H1 (cell line): ENCODE measurements around the gene ATP1A1. TPM values are rescaled to one million over a fixed set of nuclear protein-coding genes. Genes with fewer than 3 reads are reported as not detected.

Experiments used
- CTCF ChIA-PET: fragments of 300-600 bp; sonication (Branson Sonifier 250); formaldehyde crosslinking; loops from one replicate; lab custom pipeline; 2021; ENCODE audit not compliant: partially characterized antibody; lab: Charles Lee
- POLR2A ChIA-PET: fragments of 300-600 bp; sonication (Branson Sonifier 250); formaldehyde crosslinking; loops from one replicate; lab custom pipeline; 2021; ENCODE audit warnings: inconsistent platforms; ENCODE audit not compliant: partially characterized antibody; lab: Charles Lee
- DNase-seq, 2 experiments: peaks; one replicate each; pipeline versions ENCODE4 v3.0.0 to v3.0.0-alpha.2; 2010 to 2022; ENCODE audit warnings: low spot score in 2 of 2, low read depth in 1 of 2, mixed read lengths in 1 of 2
- FAIRE-seq: peaks from 2 replicates; lab custom pipeline; 2011; peaks lifted over from hg19 to GRCh38; lab: Jason Lieb, UNC
- H2AFZ ChIP-seq: 2 replicates; pipeline ENCODE4 v1.8.1; 2012; ENCODE audit warnings: low read length, inconsistent platforms
- H2AK5ac ChIP-seq: 2 replicates; pipeline ENCODE4 v1.6.1; 2013; ENCODE audit warnings: low read depth, low read length
- H2BK120ac ChIP-seq: replicated peaks from 2 replicates; pipeline ENCODE3; 2013; ENCODE audit warnings: low read depth, low read length, inconsistent platforms
- H2BK12ac ChIP-seq: 2 replicates; pipeline ENCODE4 v1.6.1; 2013; ENCODE audit warnings: low read depth, low read length
- H2BK15ac ChIP-seq: 2 replicates; pipeline ENCODE4 v1.6.1; 2013; ENCODE audit warnings: low read length
- H2BK20ac ChIP-seq: 2 replicates; pipeline ENCODE4 v1.6.1; 2013; ENCODE audit warnings: low read length
- H2BK5ac ChIP-seq: 2 replicates; pipeline ENCODE4 v1.6.1; 2013; ENCODE audit warnings: low read depth, low read length
- H3K14ac ChIP-seq: 2 replicates; pipeline ENCODE4 v1.6.1; 2013; ENCODE audit warnings: inconsistent platforms; ENCODE audit not compliant: insufficient read length
- H3K18ac ChIP-seq: 2 replicates; pipeline ENCODE4 v1.6.1; 2013; ENCODE audit warnings: low read length; ENCODE audit errors: extremely low read depth
- H3K23ac ChIP-seq: 2 replicates; pipeline ENCODE4 v1.6.1; 2013; ENCODE audit warnings: inconsistent platforms; ENCODE audit not compliant: insufficient read length
- H3K23me2 ChIP-seq: 2 replicates; pipeline ENCODE4 v1.6.1; 2013; ENCODE audit warnings: low read depth, low read length
- H3K27ac ChIP-seq: 2 replicates; pipeline ENCODE4 v1.6.1; 2011; ENCODE audit warnings: low read depth, low read length, inconsistent platforms
- H3K27me3 ChIP-seq, 4 experiments: replicated peaks in 1 of 4; 1 replicate in 1 of 4; 2 replicates in 3 of 4; pipeline versions ENCODE4 v1.6.1 to v1.8.1; 2011 to 2013; ENCODE audit warnings: low read length in 3 of 4, mild to moderate bottlenecking in 3 of 4, inconsistent platforms in 2 of 4, mixed read lengths in 2 of 4, moderate library complexity in 1 of 4; ENCODE audit not compliant: control insufficient read depth in 3 of 4, insufficient read depth in 3 of 4; ENCODE audit errors: extremely low read depth in 1 of 4
- H3K36me3 ChIP-seq, 4 experiments: 2 replicates each; pipeline versions ENCODE4 v1.6.1 to v1.8.1; 2011 to 2013; ENCODE audit warnings: mild to moderate bottlenecking in 4 of 4, low read length in 3 of 4, moderate library complexity in 2 of 4, control low read depth in 1 of 4, inconsistent platforms in 1 of 4; ENCODE audit not compliant: insufficient read depth in 4 of 4, control insufficient read depth in 2 of 4
- H3K4ac ChIP-seq: replicated peaks from 2 replicates; pipeline ENCODE3; 2013; ENCODE audit warnings: low read length, low read depth, mixed read lengths, inconsistent platforms; ENCODE audit not compliant: insufficient read length
- H3K4me1 ChIP-seq, 4 experiments: replicated peaks in 1 of 4; 1 replicate in 1 of 4; 2 replicates in 3 of 4; pipeline versions ENCODE4 v1.6.1 to v1.8.1; 2011 to 2013; ENCODE audit warnings: low read length in 3 of 4, inconsistent platforms in 2 of 4, mixed read lengths in 1 of 4; ENCODE audit not compliant: insufficient read depth in 4 of 4, control insufficient read depth in 3 of 4
- H3K4me2 ChIP-seq, 2 experiments: 2 replicates each; pipeline versions ENCODE4 v1.6.1 to v1.8.1; 2011 to 2013; ENCODE audit warnings: low read depth in 2 of 2, low read length in 2 of 2, control low read depth in 1 of 2, inconsistent platforms in 1 of 2, mild to moderate bottlenecking in 1 of 2; ENCODE audit not compliant: insufficient read depth in 1 of 2
- H3K4me3 ChIP-seq, 4 experiments: fragments of 200-600, 300-600 bp in 1 of 4; sonication (generic), shearing (Covaris generic), sonication (Bioruptor Twin) in 1 of 4; 2 replicates each; pipeline versions ENCODE4 v1.5.1 to v1.8.1; 2011 to 2016; ENCODE audit warnings: low read length in 4 of 4, low read depth in 3 of 4, control low read depth in 2 of 4, inconsistent platforms in 2 of 4, mild to moderate bottlenecking in 2 of 4, mixed read lengths in 1 of 4, moderate library complexity in 1 of 4; ENCODE audit not compliant: insufficient read depth in 2 of 4; ENCODE audit errors: extremely low read depth in 1 of 4
- H3K56ac ChIP-seq: replicated peaks from 2 replicates; pipeline ENCODE3; 2013; ENCODE audit warnings: low read depth, mild to moderate bottlenecking, mixed read lengths, low read length, inconsistent platforms; ENCODE audit not compliant: insufficient read length
- H3K79me1 ChIP-seq: 2 replicates; pipeline ENCODE4 v1.6.1; 2013; ENCODE audit warnings: low read depth, low read length, control low read depth
- H3K79me2 ChIP-seq, 2 experiments: 2 replicates each; pipeline versions ENCODE4 v1.6.1 to v1.8.1; 2012 to 2013; ENCODE audit warnings: low read length in 2 of 2, mild to moderate bottlenecking in 2 of 2, inconsistent platforms in 1 of 2; ENCODE audit not compliant: insufficient read depth in 2 of 2, control insufficient read depth in 1 of 2
- H3K9ac ChIP-seq, 4 experiments: replicated peaks in 1 of 4; 1 replicate in 1 of 4; 2 replicates in 3 of 4; pipeline versions ENCODE4 v1.6.1 to v1.8.1; 2011 to 2013; ENCODE audit warnings: low read depth in 3 of 4, low read length in 3 of 4, control low read depth in 2 of 4, mild to moderate bottlenecking in 2 of 4, moderate library complexity in 2 of 4, inconsistent platforms in 1 of 4; ENCODE audit errors: extremely low read depth in 1 of 4
- H3K9me3 ChIP-seq, 2 experiments: 2 replicates each; pipeline versions ENCODE4 v1.6.1 to v1.8.1; 2012 to 2013; ENCODE audit warnings: mild to moderate bottlenecking in 2 of 2, moderate library complexity in 2 of 2, control low read depth in 1 of 2, inconsistent platforms in 1 of 2, low read depth in 1 of 2, low read length in 1 of 2, mixed read lengths in 1 of 2; ENCODE audit not compliant: insufficient read depth in 2 of 2
- H4K20me1 ChIP-seq, 2 experiments: replicated peaks in 1 of 2; 2 replicates each; pipeline versions ENCODE3 to v1.8.1; 2011 to 2013; ENCODE audit warnings: inconsistent platforms in 2 of 2, low read length in 2 of 2, mild to moderate bottlenecking in 1 of 2; ENCODE audit not compliant: insufficient read depth in 2 of 2, control insufficient read depth in 1 of 2
- H4K5ac ChIP-seq: 2 replicates; pipeline ENCODE4 v1.6.1; 2013; ENCODE audit warnings: low read length, low read depth, mixed read lengths, inconsistent platforms; ENCODE audit not compliant: insufficient read length
- H4K8ac ChIP-seq: 2 replicates; pipeline ENCODE4 v1.8.0; 2013; ENCODE audit warnings: mild to moderate bottlenecking, moderate library complexity, low read length, inconsistent platforms; ENCODE audit not compliant: insufficient read depth; ENCODE audit errors: extremely low read depth
- H4K91ac ChIP-seq: replicated peaks from 2 replicates; pipeline ENCODE3; 2013; ENCODE audit warnings: low read length, mixed read lengths, inconsistent platforms; ENCODE audit not compliant: insufficient read length
- ASH2L ChIP-seq: fragments of 200-600, 300-600 bp; sonication (generic); IDR thresholded peaks from one replicate; pipeline ENCODE4 v1.7.1; 2017; ENCODE audit warnings: low read length
- CBX8 ChIP-seq: fragments of 300-800, 300-1000 bp; sonication (generic); IDR thresholded peaks from 2 replicates; pipeline ENCODE4 v1.7.1; 2016; ENCODE audit warnings: low read depth, low read length, borderline replicate concordance
- CHD1 ChIP-seq: IDR thresholded peaks from 2 replicates; pipeline ENCODE4 v1.6.1; 2012; ENCODE audit warnings: low read depth, low read length, improper control_type of control experiment
- CTBP2 ChIP-seq: IDR thresholded peaks from 2 replicates; pipeline ENCODE4 v1.7.0; 2011; ENCODE audit warnings: borderline replicate concordance, mild to moderate bottlenecking, moderate library complexity, mixed read lengths, low read length; ENCODE audit not compliant: insufficient read depth, insufficient read length
- NRF1 ChIP-seq: IDR thresholded peaks from 2 replicates; pipeline ENCODE4 v1.6.1; 2011; ENCODE audit warnings: mild to moderate bottlenecking, low read depth, low read length, improper control_type of control experiment
- POU5F1 ChIP-seq: IDR thresholded peaks from 2 replicates; pipeline ENCODE4 v1.6.1; 2011; ENCODE audit warnings: low read depth, mild to moderate bottlenecking, low read length, moderate library complexity
- RXRA ChIP-seq: IDR thresholded peaks from 2 replicates; pipeline ENCODE4 v1.6.1; 2011; ENCODE audit warnings: low read depth, mild to moderate bottlenecking, low read length, moderate library complexity; ENCODE audit not compliant: insufficient read depth
- SAP30 ChIP-seq: fragments of 300-600 bp; sonication (generic); IDR thresholded peaks from 2 replicates; pipeline ENCODE4 v1.7.1; 2012; ENCODE audit warnings: low read length, moderate library complexity, mild to moderate bottlenecking, inconsistent platforms; ENCODE audit not compliant: insufficient read depth, insufficient replicate concordance
- SP1 ChIP-seq: IDR thresholded peaks from 2 replicates; pipeline ENCODE4 v1.6.1; 2011; ENCODE audit warnings: low read depth, low read length
- SRF ChIP-seq: IDR thresholded peaks from 2 replicates; pipeline ENCODE4 v1.6.1; 2011; ENCODE audit warnings: mild to moderate bottlenecking, low read depth, low read length, moderate library complexity
- TAF7 ChIP-seq: optimal IDR thresholded peaks from 2 replicates; pipeline ENCODE3; 2011; ENCODE audit warnings: low read depth, mild to moderate bottlenecking, inconsistent platforms, low read length, moderate library complexity, borderline replicate concordance
- TBP ChIP-seq: IDR thresholded peaks from 2 replicates; pipeline ENCODE4 v1.6.1; 2011; ENCODE audit warnings: low read depth, low read length, improper control_type of control experiment
- TCF12 ChIP-seq: IDR thresholded peaks from 2 replicates; pipeline ENCODE4 v1.6.1; 2011; ENCODE audit warnings: low read depth, mild to moderate bottlenecking, low read length
- TEAD4 ChIP-seq: IDR thresholded peaks from 2 replicates; pipeline ENCODE4 v1.6.1; 2012; ENCODE audit warnings: low read depth, low read length, inconsistent platforms, mixed read lengths
- WGBS, 2 experiments: shearing (Covaris generic) in 1 of 2; methylation state at CpG; one replicate each; pipeline versions ENCODE4 v1.1.6 to v1.1.7; 2013 to 2015; ENCODE audit warnings: low lambda C conversion rate in 2 of 2, mixed read lengths in 2 of 2, inconsistent platforms in 1 of 2, low coverage in 1 of 2, missing lambda C conversion rate in 1 of 2; ENCODE audit not compliant: insufficient replicate concordance in 2 of 2, insufficient coverage in 1 of 2, insufficient read length in 1 of 2; ENCODE audit errors: extremely low coverage in 1 of 2, missing lambda C conversion rate in 1 of 2; 5-methylcytosine and 5-hydroxymethylcytosine counted together
- polyA plus RNA-seq, 7 experiments: library from polyadenylated mRNA; depleted of rRNA in 3 of 7; stranded (reverse) in 5 of 7; unstranded in 2 of 7; fragments of >200 nt in 5 of 7; fragments of 200-250 nt in 2 of 7; gene quantifications; 1 replicate in 5 of 7; 2 replicates in 1 of 7; 4 replicates in 1 of 7; pipeline versions ENCODE4 v1.2.1 to v1.2.3, GENCODE V29; 2011 to 2013; ENCODE audit warnings: missing spikeins in 2 of 7, mixed read lengths in 2 of 7
- total RNA-seq: library from RNA; stranded (reverse); fragmentation: NEBNext Ultra II Directional; extraction: Animal tissue kit (Norgen Biotek cat#: 25700); gene quantifications from 2 replicates; pipeline ENCODE4 v1.2.1, GENCODE V29; 2021
- TF ChIP-seq, protein P1 (sequence below): IDR thresholded peaks from 2 replicates; pipeline ENCODE4 v1.6.1; 2011; ENCODE audit warnings: low read length, improper control_type of control experiment

ATP1A1 gene
- total and polyA plus RNA-seq, 2 of the 8 experiments (the other 6 are each of a cell fraction or from before 2014, with no cell fraction given): 222 to 325 TPM

DNA sequence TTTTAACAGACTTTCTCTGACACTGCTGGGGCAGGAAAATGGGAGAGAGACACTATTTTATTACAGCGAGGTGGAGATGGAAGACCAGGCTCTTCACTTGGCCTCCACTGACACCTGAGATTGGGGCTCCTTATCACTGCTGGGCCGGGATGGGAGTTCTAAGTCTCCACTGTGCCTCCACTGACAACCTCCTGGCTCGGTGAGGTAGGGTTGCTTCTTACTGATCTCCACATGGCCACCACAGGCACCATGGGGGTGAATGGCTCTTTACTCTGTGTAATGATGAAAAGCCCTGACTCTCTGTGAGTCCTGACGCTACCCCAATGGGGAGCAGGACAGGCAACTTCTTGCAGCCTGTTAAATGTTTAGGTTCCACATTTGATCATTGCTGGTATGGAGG, 67.7 kb downstream of the ATP1A1 start:
- H2AK5ac ChIP-seq: no peak overlapping the region
- DNase-seq: no peak
- H3K23ac ChIP-seq: no peak overlapping the region
- H2BK5ac ChIP-seq: no peak overlapping the region
- H3K4me2 ChIP-seq: no peak overlapping the region
- no peaks in the 10 kb centered on the region for H3K79me1 ChIP-seq
- no peak overlapping the region for H2BK120ac ChIP-seq
- H3K14ac ChIP-seq: no peak overlapping the region
- no peak overlapping the region for H3K27ac ChIP-seq
- no peak overlapping the region for H3K4ac ChIP-seq
- H3K9me3 ChIP-seq: no peaks in the 10 kb centered on the region
- POLR2A ChIA-PET: no interaction called here
- no peak overlapping the region for H3K56ac ChIP-seq
- no peak overlapping the region for H2BK15ac ChIP-seq
- no peak overlapping the region for H3K4me3 ChIP-seq
- no peak overlapping the region for H3K9ac ChIP-seq
- 85% methylated on average over 4 of the region's 4 CpGs; no CpG with 5 or more reads in 1 of the 2 experiments for WGBS, 2 experiments
- FAIRE-seq: no peak
- TF ChIP-seq RXRA (no peak), CBX8 (no peak), CHD1 (no peak), ASH2L (no peak), TBP (no peak), CTBP2 (no peak), SRF (no peak), NRF1 (no peak), SP1 (no peak), TAF7 (no peak), SAP30 (no peak), TEAD4 (no peak), POU5F1 (no peak), TCF12 (no peak)
- TF ChIP-seq, protein P1, sequence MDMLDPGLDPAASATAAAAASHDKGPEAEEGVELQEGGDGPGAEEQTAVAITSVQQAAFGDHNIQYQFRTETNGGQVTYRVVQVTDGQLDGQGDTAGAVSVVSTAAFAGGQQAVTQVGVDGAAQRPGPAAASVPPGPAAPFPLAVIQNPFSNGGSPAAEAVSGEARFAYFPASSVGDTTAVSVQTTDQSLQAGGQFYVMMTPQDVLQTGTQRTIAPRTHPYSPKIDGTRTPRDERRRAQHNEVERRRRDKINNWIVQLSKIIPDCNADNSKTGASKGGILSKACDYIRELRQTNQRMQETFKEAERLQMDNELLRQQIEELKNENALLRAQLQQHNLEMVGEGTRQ: no peak
- no peaks in the 10 kb centered on the region for H3K27me3 ChIP-seq
- CTCF ChIA-PET: no interaction called here
- no peak overlapping the region for H4K5ac ChIP-seq
- H3K4me1 ChIP-seq: no peaks in the 10 kb centered on the region
- no peaks in the 10 kb centered on the region for H3K23me2 ChIP-seq
- H4K20me1 ChIP-seq: no peaks in the 10 kb centered on the region
- no peak overlapping the region; the same call in 1 of the 2 replicates for H4K8ac ChIP-seq
- no peaks in the 10 kb centered on the region for H3K36me3 ChIP-seq
- H2AFZ ChIP-seq: no peak overlapping the region
- no peak overlapping the region for H3K18ac ChIP-seq
- H3K79me2 ChIP-seq: no peaks in the 10 kb centered on the region
- no peak overlapping the region for H4K91ac ChIP-seq
- no peak overlapping the region for H2BK20ac ChIP-seq
- no peak overlapping the region for H2BK12ac ChIP-seq
